ENCODE results near the gene FNDC3A. TPM values are rescaled to one million over a fixed set of nuclear protein-coding genes. Genes with fewer than 3 reads are reported as not detected.

Gene FNDC3A
- polyA plus RNA-seq, 1 experiment = 82.1 TPM

DNA sequence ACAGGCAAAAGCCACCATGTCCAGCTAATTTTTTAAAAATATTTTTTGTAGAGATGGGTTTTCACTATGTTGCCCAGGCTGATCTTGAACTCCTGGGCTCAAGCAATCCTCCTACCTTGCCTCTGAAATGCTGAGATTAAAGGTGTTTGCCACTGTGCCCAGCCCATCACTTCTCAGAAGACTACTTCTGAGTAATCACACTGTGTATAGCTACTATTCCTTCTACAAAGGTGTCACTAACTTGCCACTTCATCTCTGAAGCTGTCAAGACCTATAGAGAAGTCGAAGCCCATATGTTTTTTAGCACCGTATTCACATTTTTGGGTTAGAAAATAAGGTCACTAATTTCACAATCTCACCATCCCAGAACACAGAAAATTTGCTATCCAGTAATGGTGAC is 36.0 kb upstream of the FNDC3A start:
- H3K27me3 ChIP-seq (ENCODE audit: control insufficient read depth, insufficient read depth, low read length) = no peaks in the 10 kb centered on the region
- ChIA-PET POLR2A (no interaction called here), CTCF (no interaction called here)
- H3K9me3 ChIP-seq (ENCODE audit: control insufficient read depth, insufficient read depth, low read length) = no peaks in the 10 kb centered on the region
- TF ChIP-seq CTCF (IDR thresholded peaks at IDR 0.05; ENCODE audit: low read depth, low read length) = no peak
- DNase-seq (ENCODE audit: low read depth, low spot score) = no peak
- H3K4me3 ChIP-seq (ENCODE audit: low read depth, low read length) = no peak overlapping the region
- no peak overlapping the region for H3K27ac ChIP-seq (ENCODE audit: low read depth, low read length)

GRCh38 chr13:48942131-48942530 is 33.6 kb upstream of the FNDC3A start:
- no peaks in the 10 kb centered on the region for H3K9me3 ChIP-seq (ENCODE audit: control insufficient read depth, insufficient read depth, low read length)
- no peaks in the 10 kb centered on the region for H3K27me3 ChIP-seq (ENCODE audit: control insufficient read depth, insufficient read depth, low read length)
- H3K27ac ChIP-seq (ENCODE audit: low read depth, low read length) = no peak overlapping the region
- TF ChIP-seq CTCF (IDR thresholded peaks at IDR 0.05; ENCODE audit: low read depth, low read length) = no peak
- H3K4me3 ChIP-seq (ENCODE audit: low read depth, low read length) = no peak overlapping the region
- ChIA-PET CTCF (no interaction called here), POLR2A (no interaction called here)
- peak; percentile 3 for DNase-seq (ENCODE audit: low read depth, low spot score)

DNA sequence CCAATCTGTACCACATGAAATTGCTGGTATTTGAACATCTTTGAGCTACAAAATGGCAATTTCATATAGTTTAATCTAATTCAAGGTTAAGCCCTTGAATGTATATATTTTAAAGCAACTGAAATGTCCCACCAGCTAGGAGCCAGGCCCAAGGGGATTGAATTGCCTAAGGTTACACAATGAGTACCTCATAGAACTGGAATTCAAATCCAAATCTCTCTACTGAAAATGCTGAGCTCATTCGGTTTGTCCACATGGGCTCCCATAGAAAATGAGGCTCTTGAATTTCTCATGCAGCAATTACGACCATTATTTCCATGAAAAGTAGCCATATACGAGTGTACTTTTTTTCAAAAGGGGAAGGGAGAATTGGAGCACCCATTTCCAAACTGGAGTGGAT is 31.5 kb upstream of the FNDC3A start:
- H3K9me3 ChIP-seq (ENCODE audit: control insufficient read depth, insufficient read depth, low read length) = no peaks in the 10 kb centered on the region
- H3K27me3 ChIP-seq (ENCODE audit: control insufficient read depth, insufficient read depth, low read length) = no peaks in the 10 kb centered on the region
- DNase-seq (ENCODE audit: low read depth, low spot score) = no peak
- no peak overlapping the region for H3K4me3 ChIP-seq (ENCODE audit: low read depth, low read length)
- ChIA-PET CTCF (no interaction called here), POLR2A (no interaction called here)
- TF ChIP-seq CTCF (IDR thresholded peaks at IDR 0.05; ENCODE audit: low read depth, low read length) = no peak
- no peak overlapping the region for H3K27ac ChIP-seq (ENCODE audit: low read depth, low read length)

- Histone ChIP-seq H3K27me3 (ENCODE audit: control insufficient read depth, insufficient read depth, low read length) (no peaks in the 10 kb centered on the region), H3K9me3 (ENCODE audit: control insufficient read depth, insufficient read depth, low read length) (no peaks in the 10 kb centered on the region), H3K27ac (ENCODE audit: low read depth, low read length) (no peak overlapping the region), H3K4me3 (ENCODE audit: low read depth, low read length) (no peak overlapping the region)
- no peak for DNase-seq (ENCODE audit: low read depth, low spot score)
- ChIA-PET CTCF (no interaction called here), POLR2A (no interaction called here)
- TF ChIP-seq CTCF (IDR thresholded peaks at IDR 0.05; ENCODE audit: low read depth, low read length) = no peak
Observed at GRCh38 chr13:48945626-48946025, 30.1 kb upstream of the FNDC3A start.

DNA sequence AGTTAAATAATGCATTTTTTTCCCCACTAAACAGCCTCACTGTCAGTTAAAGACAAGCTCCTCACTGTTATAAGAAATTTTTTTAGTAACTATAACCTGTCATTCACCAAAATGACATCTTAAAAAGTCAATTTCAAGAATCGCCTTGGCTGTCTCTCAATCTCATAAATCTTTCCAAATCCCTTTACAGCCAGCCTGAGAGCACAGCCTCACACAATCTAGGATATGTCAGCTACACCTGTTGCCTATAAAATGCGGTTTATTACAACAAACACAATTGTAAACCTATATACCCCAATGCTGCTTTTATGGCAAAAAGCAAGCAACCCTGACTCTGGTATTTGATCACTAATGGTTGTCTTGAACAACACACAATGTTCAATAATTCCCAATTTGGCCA is 29.5 kb upstream of the FNDC3A start:
- CTCF ChIA-PET = no interaction called here
- DNase-seq (ENCODE audit: low read depth, low spot score) = no peak

More for the DNA sequence above, 29.5 kb upstream of the FNDC3A start:
- TF ChIP-seq CTCF (IDR thresholded peaks at IDR 0.05; ENCODE audit: low read depth, low read length) = no peak
- H3K9me3 ChIP-seq (ENCODE audit: control insufficient read depth, insufficient read depth, low read length) = no peaks in the 10 kb centered on the region
- no peak overlapping the region for H3K27ac ChIP-seq (ENCODE audit: low read depth, low read length)
- POLR2A ChIA-PET = no interaction called here
- no peak overlapping the region for H3K4me3 ChIP-seq (ENCODE audit: low read depth, low read length)
- H3K27me3 ChIP-seq (ENCODE audit: control insufficient read depth, insufficient read depth, low read length) = no peaks in the 10 kb centered on the region

Measured in AG04450 (cell line).